ENCODE results near the gene GNB1L.

Gene GNB1L

DNA sequence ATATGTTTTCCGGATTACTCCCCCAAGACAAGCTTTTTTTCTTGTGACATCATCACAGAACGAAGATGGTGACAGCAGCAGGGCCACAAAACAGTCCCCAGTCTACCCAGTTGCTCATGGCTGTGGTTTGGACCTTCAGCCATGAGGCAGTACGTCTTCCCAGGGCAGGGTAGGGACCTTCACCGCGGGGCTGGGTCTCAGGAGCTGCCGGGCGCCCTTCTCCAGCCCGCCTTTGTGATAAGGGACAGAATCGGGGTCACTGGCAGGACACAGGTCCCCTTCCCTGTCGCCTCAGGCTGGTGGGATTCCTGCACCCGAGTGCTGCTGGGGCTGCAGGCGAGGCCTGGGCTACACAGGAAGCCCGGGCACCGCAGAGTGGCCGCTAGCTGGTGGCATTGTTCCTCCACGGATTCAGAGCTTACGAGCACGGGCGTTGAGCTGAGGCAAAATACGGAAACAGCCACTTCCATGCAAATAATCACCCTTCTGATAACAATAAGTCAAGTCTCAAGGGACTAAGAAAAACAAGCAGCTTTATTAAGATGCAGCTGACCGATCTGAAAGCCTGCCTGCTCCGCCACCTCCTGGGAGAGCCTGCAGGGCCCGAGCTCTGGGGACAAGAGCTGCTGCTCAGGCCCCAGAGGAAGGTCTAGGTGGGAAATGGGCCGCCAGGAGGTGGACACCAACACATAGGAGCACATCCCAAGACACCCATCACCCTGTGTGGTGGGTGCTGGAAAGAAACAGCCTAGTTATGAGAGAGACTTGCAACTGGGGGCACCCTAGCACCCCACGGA is 81.8 kb downstream of the GNB1L start:
- no peak for DNase-seq

DNA sequence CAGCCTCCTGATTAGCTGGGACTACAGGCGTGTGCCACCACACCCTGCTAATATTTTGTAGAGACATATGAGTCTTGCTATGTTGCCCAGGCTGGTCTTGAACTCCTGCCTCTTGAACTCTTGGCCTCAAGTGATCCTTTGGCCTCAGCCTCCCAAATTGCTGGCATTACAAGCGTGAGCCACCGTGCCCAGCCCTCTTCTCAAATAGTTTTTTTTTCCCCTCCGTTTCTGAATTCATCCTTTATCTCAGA is 82.3 kb downstream of the GNB1L start:
- no peak for DNase-seq

DNA sequence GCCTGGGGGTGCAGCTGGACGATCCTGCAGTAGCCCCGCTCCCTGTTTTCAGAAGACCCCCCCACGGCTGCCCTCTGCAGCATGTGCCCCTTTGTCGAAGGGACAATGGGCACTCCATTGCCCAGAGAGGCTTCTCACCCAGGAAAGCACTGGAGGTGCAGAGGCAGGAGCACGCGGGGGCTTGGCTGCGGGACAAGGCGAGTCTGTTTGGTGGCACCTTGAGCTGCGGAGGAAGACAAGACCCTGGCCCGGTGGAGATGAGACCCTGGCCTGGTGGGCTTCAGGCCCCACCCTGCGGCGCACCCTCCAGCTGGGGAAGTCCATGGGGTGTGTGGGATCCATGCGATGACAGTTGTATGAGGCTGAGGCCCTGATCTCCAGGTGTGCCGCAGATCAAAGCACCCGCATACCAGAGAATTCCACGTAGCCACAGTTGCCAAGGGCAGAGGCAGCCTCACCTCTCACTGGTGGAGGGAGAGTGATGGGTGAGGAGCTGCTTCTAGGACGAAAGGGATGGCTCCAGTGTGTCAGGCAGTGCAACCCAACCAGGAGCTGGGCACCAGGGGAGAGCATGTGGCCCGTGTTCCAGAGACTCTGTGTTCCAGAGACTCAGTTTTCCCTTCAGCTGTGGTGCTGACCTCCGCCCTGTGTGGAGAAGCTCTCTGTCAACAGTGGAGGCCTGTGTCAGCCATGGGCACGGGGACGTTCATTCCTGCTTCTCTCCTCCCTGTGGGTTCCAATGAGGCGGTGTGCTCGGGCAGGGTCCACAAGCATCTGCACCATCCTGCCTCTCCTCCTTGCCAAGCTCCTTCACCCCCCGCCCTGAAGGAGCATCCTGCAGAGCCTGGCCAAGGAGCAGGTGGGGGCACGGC is 84.1 kb downstream of the GNB1L start:
- no peak for DNase-seq

DNA sequence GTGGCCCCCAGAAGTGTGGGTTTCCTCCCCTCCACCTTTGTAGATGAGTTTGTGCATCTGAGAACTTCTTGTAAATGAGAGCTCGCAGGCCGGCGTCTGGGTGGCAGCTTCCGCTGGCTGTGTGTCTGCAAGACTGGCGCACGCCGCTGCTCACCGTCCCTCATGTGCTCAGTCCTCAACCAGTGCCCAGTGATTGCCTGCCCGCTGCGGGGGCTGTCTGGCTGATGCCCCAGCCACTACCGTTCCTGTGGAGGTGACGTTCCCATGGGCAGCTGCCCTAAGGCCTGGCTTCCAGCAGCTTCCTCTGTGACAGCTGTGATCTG is 85.3 kb downstream of the GNB1L start:
- no peak for DNase-seq

DNA sequence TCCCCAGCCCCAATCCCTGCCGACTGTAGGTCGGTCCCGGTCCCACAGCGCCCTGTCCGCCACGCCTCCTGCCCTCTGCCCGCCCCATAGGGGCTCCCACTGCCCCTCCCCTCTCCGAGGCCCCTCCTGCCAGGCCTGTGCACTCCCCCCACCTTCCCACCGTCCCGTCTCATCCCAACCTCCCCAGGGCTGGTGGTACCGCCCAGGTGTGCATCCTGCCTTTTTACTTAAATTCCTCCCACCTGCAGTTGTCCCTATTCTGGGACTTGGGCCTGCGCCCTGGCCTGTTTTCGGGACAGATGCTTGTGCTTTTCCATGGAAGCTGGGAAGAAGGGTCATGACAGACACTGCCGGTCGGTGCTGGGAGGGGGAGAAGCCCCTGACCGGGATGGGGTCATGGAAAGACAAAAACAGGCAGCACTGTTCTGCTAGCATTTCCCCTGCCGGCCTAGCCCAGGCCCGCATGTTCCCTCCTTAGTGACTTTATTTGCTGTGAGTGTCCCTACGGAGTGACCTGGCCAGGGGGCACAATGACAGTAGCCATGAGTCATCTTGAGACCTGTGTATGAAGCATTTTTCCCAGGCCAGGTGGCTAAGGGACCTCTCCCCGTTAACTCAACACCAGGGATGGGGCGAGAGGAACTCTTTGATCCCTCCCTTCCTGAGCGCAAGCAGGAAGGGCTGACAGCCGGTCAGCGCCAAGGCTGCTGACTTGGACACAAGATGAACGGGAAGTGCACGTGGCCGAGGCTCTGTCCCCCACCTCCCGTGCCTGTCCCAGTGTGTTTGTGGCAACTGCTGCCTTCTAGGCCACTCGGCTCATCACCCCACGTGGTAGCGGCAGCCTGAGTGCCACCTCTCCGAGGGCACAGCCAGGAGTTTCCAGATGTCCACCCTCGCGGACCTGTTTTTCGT is 87.0 kb downstream of the GNB1L start:
- no peak for DNase-seq

DNA sequence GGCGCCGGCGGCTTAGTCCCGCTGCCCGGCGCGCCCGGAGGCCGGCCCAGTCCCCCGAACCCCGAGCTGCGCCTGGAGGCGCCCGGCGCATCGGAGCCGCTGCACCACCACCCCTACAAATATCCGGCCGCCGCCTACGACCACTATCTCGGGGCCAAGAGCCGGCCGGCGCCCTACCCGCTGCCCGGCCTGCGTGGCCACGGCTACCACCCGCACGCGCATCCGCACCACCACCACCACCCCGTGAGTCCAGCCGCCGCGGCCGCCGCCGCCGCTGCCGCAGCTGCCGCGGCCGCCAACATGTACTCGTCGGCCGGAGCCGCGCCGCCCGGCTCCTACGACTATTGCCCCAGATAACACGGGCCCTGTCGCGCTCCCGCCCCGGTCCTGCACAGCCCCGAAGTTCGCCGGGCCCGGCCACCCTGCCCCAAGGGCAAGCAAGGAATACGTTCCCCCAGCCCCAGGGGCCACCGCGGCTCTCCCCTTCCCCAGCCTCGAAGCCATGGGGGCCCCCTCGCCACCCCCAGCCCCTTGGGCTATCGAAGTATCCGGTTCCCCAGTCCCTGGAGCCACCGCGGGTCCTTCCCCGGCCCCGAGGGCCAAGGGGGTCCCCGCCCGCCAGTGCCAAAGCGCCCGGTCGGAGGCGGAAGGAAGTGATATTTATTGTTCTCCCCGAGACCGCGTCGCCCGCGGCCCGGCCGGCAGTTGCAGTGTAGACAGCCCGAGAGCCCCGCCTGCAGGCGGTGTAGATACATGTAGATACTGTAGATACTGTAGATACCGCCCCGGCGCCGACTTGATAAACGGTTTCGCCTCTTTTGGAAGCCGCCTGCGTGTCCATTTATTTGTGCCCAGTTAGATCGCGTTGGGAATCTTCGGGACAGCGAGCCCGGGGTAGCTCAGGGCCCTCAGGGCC is 87.9 kb downstream of the GNB1L start:
- DNase-seq, result peak in 5 of 6 experiments; percentile 10 to 38 (median 22)

DNA sequence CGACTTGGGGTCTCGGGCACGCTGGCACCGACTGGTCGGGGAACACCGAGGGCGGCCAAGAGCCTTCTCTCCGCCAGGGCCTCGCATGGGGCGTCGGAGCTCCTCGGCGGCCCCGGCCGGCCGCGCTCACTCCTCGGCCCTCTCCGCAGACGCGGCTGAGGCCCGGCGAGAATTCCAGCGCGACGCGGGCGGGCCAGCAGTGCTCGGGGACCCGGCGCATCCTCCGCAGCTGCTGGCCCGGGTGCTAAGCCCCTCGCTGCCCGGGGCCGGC is 88.5 kb downstream of the GNB1L start:
- DNase-seq, result no peak

DNA sequence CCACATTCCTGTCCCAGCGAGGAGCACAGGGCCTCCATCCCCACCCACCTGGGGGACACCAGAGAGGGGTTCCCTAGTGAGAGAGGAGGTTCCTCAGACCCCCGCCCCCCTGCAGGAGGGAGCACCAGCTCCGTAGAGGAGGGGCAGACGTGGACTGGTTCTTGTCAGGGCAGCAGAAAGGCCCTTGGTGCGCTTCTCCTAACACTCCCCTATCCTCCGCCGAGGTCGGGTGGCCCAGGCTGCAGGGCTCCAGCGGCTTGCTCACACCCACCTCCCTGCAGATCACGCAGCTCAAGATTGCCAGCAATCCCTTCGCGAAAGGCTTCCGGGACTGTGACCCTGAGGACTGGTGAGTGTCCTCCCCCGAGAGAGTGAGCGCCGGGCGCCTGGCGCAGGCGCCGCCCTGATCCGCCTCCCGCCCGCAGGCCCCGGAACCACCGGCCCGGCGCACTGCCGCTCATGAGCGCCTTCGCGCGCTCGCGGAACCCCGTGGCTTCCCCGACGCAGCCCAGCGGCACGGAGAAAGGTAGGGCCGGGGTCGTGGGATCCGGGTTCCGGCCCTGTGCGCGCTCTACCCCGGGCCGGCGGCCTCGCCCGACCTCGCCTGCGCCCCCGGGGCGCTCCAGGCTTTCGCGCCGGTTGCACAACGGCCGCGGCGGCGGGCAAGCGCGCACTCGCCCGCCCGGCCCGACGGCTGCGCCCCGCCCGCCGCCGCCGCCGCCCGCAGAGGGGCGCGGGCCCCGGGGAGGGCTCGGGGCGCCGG is 89.0 kb downstream of the GNB1L start:
- DNase-seq, result peak in 1 of 6 experiments; percentile 10

DNA sequence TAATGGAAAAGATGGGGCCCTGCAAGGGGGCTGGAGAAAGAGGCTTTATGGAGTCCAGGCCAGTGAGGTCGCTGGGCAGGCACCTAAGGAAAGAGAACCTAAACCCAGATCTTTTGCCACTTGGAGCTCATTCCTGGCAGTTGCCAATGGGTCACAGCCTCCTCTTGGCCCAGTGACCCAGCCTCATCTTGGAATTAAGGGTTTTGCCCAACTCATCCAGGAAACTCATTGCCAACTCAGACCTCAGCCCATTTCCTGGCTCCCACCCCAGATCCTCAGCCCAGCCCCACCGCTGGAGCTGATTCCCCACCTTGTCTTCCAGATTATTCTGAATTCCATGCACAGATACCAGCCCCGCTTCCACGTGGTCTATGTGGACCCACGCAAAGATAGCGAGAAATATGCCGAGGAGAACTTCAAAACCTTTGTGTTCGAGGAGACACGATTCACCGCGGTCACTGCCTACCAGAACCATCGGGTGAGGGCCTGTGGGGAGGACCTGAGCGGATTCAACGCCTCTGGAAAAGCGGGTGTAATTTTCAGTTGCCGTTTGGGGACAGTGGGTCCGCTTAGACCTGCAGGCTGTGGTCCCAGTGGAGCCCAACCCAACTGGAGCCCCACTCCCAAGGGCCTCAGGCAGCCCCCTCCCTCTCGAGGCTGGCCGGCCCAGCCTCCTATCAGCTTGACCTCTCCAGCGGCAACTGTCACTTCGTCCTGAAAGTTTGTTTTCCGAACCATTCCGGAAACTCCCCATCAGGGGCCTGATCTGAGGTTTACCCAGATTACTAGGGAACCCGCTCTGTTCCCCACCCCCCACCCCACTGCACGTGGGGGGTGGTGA is 89.8 kb downstream of the GNB1L start:
- no peak for DNase-seq

DNA sequence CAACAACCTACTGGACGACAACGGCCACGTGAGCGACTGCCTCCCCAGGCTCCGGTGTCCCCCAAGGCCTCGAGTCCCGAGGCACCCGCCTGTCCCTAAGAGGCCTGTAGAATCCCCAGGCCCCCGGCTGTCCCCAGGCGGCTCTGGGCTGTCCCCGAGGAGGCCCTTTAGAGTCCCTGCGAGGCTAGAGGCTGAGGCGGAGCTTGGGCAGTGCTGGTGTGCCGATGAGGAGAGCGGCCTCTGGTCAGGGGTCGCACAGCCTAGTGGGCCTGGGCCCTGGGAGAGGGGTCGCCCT is 90.4 kb downstream of the GNB1L start:
- no peak for DNase-seq

DNA sequence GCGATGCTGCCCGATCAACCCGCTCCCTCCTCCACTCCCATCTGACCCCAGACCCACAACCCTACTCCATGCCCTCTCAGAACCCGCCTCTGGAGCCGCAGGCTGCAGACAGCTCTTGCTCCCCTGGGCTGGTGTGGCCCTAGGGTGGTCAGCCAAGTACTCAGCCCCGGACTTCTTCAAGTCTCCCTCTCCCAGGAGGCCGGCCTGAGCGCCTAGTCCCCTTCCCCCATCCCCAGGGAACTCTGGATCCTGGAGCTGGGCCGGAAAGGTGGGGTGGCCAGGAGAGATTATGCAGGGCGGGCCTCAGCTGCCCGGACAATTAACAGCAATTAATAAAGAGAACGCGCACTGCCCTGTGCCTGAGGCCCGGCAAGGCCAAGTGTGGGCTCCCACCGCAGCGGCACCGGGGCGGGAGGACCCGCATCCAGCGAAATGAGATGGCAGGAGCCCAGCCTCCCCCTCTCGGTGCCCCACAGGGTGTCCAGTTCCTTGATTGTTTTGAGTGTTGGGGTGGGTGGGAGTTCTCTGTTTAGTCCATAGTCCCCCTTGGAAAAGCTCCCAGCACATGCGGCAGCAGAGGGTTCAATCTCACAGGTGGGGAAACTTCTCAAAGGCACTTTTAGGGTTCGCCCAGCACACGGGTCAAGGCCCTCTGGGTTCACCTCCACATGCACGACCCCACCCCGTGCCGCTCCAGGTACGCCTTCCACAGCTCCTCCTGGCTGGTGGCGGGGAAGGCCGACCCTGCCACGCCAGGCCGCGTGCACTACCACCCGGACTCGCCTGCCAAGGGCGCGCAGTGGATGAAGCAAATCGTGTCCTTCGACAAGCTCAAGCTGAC is 91.0 kb downstream of the GNB1L start:
- DNase-seq, result no peak

DNA sequence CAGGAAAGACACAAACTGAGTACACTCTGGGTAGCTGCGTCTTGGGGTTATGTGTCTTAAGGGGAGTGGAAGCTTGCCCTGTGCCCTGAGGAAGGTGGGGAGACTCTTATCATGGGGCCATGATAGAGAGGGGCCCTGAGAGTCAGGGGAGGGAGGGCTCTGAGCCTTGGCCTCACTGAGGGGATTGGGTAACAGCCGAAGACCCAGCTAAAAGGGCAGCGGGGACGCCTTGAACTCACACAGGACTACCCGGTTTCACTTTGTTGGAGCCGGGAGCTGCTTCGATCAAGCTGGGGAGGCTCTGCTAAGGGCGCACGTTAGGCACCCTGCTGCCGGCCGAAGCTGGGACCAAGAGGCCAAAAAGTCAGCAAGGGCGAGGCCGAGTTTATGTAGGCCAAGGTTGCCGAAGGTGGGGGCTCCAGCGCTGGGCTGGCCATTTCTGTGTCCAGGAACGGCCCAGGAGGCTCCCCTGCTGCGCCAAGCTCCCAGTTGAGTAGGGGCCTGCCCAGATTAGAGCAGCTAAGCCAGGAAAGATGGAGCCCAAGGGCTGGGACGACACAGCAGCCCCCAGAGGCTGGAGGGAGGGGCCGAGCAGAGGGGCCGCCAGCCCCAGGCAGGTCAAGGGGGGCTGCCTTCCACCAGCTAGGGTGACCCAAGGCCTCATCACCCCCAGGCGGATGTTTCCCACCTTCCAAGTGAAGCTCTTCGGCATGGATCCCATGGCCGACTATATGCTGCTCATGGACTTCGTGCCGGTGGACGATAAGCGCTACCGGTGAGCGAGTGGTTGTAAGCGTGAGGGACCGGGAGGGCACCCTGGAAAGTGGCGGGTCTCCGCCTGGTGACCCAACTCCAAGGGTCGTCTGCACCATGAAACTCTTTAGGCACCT is 91.9 kb downstream of the GNB1L start:
- no peak for DNase-seq

DNA sequence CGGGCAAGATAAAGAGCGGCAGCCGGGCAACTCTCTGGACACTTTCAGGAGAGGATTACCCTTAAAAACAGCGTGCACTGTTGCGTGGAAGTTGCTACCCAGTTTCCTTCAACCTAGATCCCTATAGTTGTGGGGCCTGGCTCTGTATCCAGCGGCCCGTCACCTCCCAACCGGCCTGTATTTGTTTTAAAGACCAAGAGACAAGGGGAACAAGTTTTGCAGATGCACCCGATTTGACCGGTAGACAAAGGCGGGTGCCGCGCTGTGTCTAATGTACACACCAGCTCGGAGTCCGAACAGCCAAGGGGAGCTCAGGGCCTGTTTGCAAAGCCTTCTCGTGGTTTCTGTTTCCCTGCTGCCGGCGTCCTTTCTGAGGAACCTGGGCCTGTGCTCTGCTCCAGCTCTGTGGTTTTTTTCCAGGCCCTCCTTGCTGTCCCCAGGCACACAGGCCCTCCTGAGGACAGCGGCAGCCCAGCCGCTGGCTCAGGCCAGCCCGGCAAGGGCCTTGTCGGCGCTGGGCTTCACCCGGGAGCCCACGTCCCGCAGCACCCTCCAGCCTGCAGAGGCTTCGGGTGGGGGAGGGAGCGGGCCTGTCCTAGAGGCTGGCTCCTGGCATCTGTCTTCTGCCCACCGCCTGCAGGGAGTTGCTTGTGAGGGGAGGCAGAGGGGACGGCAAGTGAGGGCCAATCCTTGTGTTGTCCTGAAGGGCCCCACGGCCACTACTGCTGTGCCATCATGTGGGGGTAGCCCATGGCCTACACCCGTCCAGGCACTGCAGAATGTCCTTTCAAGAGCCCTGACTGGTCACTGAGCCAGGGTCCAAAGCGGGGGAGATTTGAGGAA is 92.7 kb downstream of the GNB1L start:
- no peak for DNase-seq

DNA sequence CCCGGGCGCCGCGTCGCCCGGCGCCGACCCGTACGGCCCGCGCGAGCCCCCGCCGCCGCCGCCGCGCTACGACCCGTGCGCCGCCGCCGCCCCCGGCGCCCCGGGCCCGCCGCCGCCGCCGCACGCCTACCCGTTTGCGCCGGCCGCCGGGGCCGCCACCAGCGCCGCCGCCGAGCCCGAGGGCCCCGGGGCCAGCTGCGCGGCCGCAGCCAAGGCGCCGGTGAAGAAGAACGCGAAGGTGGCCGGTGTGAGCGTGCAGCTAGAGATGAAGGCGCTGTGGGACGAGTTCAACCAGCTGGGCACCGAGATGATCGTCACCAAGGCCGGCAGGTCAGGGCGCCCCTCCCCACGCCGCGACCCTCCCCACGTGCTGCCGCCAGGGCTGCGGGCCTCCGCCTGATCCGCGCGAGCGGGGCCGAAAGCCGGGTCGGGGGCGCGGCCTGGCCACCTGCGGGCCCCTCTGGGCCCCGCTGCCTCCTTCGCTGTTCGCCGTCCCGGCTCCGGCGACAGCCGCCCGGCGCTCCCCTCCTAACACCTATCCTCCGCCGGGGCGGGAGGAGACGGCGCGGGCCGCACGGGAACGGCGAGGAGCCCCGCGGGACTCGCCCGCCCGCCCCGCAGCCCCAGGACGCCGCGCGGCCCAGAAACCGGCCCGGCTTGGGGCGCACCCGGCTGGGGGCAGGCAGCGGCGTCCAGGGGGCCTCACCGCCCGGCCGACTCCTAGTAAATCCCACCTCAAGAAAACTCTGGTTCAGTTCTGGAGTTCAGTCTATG is 93.5 kb downstream of the GNB1L start:
- DNase-seq, result no peak

DNA sequence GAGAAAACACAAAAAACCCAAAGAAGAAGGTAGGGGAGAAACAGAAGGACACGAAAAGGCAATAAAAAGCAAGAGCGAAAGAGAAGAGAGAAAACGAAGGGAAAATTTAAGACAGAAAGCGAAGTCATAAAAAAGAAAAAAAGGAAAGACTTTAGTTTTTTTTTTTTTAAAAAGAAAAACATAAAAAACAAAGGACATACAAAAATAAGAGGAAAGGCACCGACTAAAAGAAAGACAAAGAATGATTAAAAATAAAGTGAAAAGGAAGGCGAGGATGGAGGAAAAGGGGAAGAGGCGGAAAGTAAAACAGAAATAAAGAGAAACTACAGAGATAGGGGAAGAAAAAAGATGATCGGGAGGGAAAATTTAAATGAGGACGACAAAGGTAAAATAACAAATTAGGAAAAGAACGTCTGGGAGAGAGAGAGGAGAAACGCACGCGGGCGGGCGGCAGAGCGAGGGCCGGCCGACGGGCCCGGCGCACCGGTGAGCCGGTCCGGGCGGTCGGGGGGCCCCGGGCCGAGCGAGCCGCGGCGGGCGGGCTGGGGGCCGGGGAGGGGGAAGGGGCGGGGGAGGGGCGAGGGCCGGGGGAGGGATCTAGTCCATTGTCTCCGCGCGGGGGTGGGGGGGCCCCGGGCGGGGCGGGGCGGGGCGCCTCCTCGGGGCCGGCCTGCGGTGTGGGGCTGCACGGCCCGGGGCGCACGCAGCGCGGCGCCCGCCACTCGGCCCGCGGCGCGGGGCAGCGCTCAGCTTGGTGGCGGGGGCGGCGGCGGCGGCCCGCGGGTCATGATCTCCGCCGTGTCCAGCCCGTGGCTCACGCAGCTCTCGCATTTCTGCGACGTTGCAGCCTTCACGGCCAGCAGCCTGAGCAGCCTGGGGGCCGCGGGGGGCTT is 94.4 kb downstream of the GNB1L start, which contains the start of gene TBX1:
Gene TBX1, plus strand, starts transcription at position 721 of the 893 bp plus-strand sequence. Its CDS starts 66 bp downstream, at position 787.
- no peak for DNase-seq

DNA sequence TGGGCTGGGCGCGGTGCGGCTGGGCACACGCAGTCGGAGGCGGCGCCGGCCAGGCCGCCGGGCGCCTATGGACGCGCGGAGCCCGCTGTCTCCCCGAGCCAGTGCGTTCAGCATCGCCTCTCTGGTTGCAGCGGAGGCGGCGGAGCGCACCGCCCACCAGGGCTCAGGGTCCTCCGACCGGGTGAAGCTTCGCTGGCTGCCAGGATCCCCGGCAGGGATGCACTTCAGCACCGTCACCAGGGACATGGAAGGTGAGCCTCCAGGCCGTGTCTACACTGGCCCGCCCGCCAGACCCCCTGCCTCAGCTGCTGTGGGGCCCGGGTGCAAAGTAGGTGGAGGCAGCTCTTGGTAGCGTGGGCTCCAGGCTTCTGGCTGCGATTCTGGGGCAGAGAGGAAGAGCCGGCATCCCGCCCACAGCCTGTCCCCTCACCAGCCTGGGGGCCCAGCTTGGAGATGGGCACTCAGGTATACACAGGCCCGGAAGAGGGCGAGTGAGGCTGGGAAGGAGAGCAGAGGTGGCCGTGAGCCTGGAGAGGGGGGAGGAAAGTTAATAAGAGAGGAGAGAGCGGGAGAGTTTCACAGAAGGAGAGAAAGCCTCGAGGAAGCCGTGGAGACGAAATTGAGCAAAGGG is 95.1 kb downstream of the GNB1L start:
- peak in 1 of 6 experiments; percentile 26 for DNase-seq
